WTC11 (cell line): ENCODE results near the gene TSPAN7. TPM values are rescaled to one million over a fixed set of nuclear protein-coding genes. Genes with fewer than 3 reads are reported as not detected.

Experiments
- ATAC-seq: fragments of 200-7000 bp; cut with Tn5 transposase; 2 replicates; pipeline ENCODE4 v1.10.0; 2021; ENCODE audit warnings: mild to moderate bottlenecking, moderate library complexity
- CTCF ChIA-PET: fragments of 300-600 bp; sonication (Branson Sonifier 250); formaldehyde crosslinking; loops from one replicate; lab custom pipeline; 2021; ENCODE audit warnings: antibody characterized with exemption; lab: Charles Lee
- POLR2A ChIA-PET: fragments of 350-600 bp; sonication (Branson Sonifier 250); formaldehyde crosslinking; loops from one replicate; lab custom pipeline; 2021; ENCODE audit warnings: antibody characterized with exemption; lab: Charles Lee
- DNase-seq: peaks from one replicate; pipeline ENCODE4 v3.0.0; 2021; ENCODE audit warnings: low spot score
- H3K27ac Mint-ChIP-seq: 2 replicates; pipeline ENCODE4 v1.8.0; 2021; ENCODE audit warnings: mixed read lengths
- H3K27me3 Mint-ChIP-seq: 2 replicates; pipeline ENCODE4 v1.8.0; 2021; ENCODE audit warnings: low read depth, mild to moderate bottlenecking, moderate library complexity, mixed read lengths
- H3K36me3 Mint-ChIP-seq: 2 replicates; pipeline ENCODE4 v1.8.0; 2021; ENCODE audit warnings: mixed read lengths
- H3K4me1 Mint-ChIP-seq: 2 replicates; pipeline ENCODE4 v1.8.0; 2022; ENCODE audit warnings: mixed read lengths
- H3K4me3 Mint-ChIP-seq: 2 replicates; pipeline ENCODE4 v1.8.0; 2021; ENCODE audit warnings: mild to moderate bottlenecking, moderate library complexity, mixed read lengths
- H3K9me3 Mint-ChIP-seq: 2 replicates; pipeline ENCODE4 v1.8.0; 2021; ENCODE audit warnings: mixed read lengths
- CBFB ChIP-seq: sonication (generic); formaldehyde crosslinking; IDR thresholded peaks from 2 replicates; pipeline ENCODE4 v1.8.1; 2022; ENCODE audit warnings: mild to moderate bottlenecking, low read depth, missing genetic modification reagents
- EMX1 ChIP-seq: fragments of 250-450 bp; sonication (Bioruptor Pico); IDR thresholded peaks from 2 replicates; pipeline ENCODE4 v1.8.0; 2021; ENCODE audit warnings: mild to moderate bottlenecking
- FOXJ3 ChIP-seq: sonication (generic); formaldehyde crosslinking; IDR thresholded peaks from 2 replicates; pipeline ENCODE4 v1.9.0; 2021; ENCODE audit warnings: missing genetic modification reagents, mild to moderate bottlenecking, borderline replicate concordance
- MXD4 ChIP-seq: fragments of 250-450 bp; sonication (Bioruptor Pico); IDR thresholded peaks from 2 replicates; pipeline ENCODE4 v1.8.0; 2021; ENCODE audit warnings: mild to moderate bottlenecking, moderate library complexity, borderline replicate concordance
- RELA ChIP-seq: sonication (generic); formaldehyde crosslinking; IDR thresholded peaks from 2 replicates; pipeline ENCODE4 v1.8.1; 2022; ENCODE audit warnings: missing genetic modification reagents, mild to moderate bottlenecking, borderline replicate concordance
- SMAD3 ChIP-seq: sonication (generic); formaldehyde crosslinking; IDR thresholded peaks from 2 replicates; pipeline ENCODE4 v1.8.0; 2022; ENCODE audit warnings: missing genetic modification reagents, mild to moderate bottlenecking, borderline replicate concordance
- ZBTB21 ChIP-seq: sonication (generic); formaldehyde crosslinking; IDR thresholded peaks from 2 replicates; pipeline ENCODE4 v1.8.1; 2023; ENCODE audit warnings: mild to moderate bottlenecking, missing genetic modification reagents, borderline replicate concordance
- ZNF317 ChIP-seq: sonication (generic); formaldehyde crosslinking; IDR thresholded peaks from 2 replicates; pipeline ENCODE4 v1.8.1; 2023; ENCODE audit warnings: low read depth, mild to moderate bottlenecking, moderate library complexity, missing genetic modification reagents, borderline replicate concordance
- total RNA-seq: library from RNA; stranded (reverse); gene quantifications from 3 replicates; pipeline ENCODE4 v1.2.3, GENCODE V29; 2021
- TF ChIP-seq, protein P1 (sequence below): sonication (generic); formaldehyde crosslinking; IDR thresholded peaks from 2 replicates; pipeline ENCODE4 v1.8.1; 2023; ENCODE audit warnings: mild to moderate bottlenecking, missing genetic modification reagents
- TF ChIP-seq, protein P2 (sequence below): sonication (generic); formaldehyde crosslinking; IDR thresholded peaks from 2 replicates; pipeline ENCODE4 v1.8.1; 2022; ENCODE audit warnings: missing genetic modification reagents, borderline replicate concordance
- TF ChIP-seq, protein P3 (sequence below): fragments of 250-450 bp; sonication (Bioruptor Pico); IDR thresholded peaks from 2 replicates; pipeline ENCODE4 v2.1.2; 2022; ENCODE audit warnings: mild to moderate bottlenecking, moderate library complexity
- TF ChIP-seq, protein P4 (sequence below): sonication (generic); formaldehyde crosslinking; IDR thresholded peaks from 2 replicates; pipeline ENCODE4 v1.8.1; 2022; ENCODE audit warnings: mild to moderate bottlenecking, moderate library complexity, missing genetic modification reagents
- TF ChIP-seq, protein P5 (sequence below): fragments of 250-450 bp; sonication (Bioruptor Pico); IDR thresholded peaks from 2 replicates; pipeline ENCODE4 v1.8.0; 2021; ENCODE audit warnings: mild to moderate bottlenecking
- TF ChIP-seq, protein P6 (sequence below): sonication (generic); formaldehyde crosslinking; IDR thresholded peaks from 2 replicates; pipeline ENCODE4 v1.8.1; 2022; ENCODE audit warnings: mild to moderate bottlenecking, missing genetic modification reagents, moderate library complexity, borderline replicate concordance
- TF ChIP-seq, protein P7 (sequence below): sonication (generic); formaldehyde crosslinking; IDR thresholded peaks from 2 replicates; pipeline ENCODE4 v1.8.0; 2022; ENCODE audit warnings: missing genetic modification reagents
- TF ChIP-seq, protein P8 (sequence below): sonication (generic); formaldehyde crosslinking; IDR thresholded peaks from 2 replicates; pipeline ENCODE4 v1.8.0; 2022; ENCODE audit warnings: mild to moderate bottlenecking, missing genetic modification reagents

Gene TSPAN7
- total RNA-seq, 1 experiment from 2014 or later: 10.8 TPM

DNA sequence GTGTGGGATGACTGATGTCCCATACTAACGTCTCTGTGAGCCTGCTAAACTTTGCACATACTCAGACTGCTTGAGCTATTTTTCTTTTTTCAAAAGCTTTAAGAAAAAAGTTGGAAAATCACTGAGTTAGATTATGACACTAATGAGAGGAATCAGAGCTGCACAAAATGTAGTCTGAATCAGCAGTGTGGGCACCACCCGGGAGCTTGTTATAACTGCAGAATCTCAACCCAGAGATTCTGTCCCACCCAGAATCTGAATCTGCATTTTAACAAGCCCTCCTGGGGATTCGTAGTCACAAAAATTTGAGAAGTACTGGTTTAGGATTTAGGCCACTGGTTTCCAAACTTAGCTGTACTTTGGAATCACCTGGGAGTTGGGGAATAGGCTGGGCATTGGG is 137.8 kb downstream of the TSPAN7 start:
- H3K27ac Mint-ChIP-seq: no peak overlapping the region
- ATAC-seq (no peak), DNase-seq (no peak)
- POLR2A ChIA-PET: no interaction called here
- CTCF ChIA-PET: no interaction called here
- H3K36me3 Mint-ChIP-seq: no peaks in the 10 kb centered on the region
- peaks cover 22% of the 10 kb centered on the region for H3K4me1 Mint-ChIP-seq
- no peaks in the 10 kb centered on the region for H3K9me3 Mint-ChIP-seq
- TF ChIP-seq, protein P1, sequence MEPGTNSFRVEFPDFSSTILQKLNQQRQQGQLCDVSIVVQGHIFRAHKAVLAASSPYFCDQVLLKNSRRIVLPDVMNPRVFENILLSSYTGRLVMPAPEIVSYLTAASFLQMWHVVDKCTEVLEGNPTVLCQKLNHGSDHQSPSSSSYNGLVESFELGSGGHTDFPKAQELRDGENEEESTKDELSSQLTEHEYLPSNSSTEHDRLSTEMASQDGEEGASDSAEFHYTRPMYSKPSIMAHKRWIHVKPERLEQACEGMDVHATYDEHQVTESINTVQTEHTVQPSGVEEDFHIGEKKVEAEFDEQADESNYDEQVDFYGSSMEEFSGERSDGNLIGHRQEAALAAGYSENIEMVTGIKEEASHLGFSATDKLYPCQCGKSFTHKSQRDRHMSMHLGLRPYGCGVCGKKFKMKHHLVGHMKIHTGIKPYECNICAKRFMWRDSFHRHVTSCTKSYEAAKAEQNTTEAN (CRISPR knock-in tag): no peak
- TF ChIP-seq, protein P2, sequence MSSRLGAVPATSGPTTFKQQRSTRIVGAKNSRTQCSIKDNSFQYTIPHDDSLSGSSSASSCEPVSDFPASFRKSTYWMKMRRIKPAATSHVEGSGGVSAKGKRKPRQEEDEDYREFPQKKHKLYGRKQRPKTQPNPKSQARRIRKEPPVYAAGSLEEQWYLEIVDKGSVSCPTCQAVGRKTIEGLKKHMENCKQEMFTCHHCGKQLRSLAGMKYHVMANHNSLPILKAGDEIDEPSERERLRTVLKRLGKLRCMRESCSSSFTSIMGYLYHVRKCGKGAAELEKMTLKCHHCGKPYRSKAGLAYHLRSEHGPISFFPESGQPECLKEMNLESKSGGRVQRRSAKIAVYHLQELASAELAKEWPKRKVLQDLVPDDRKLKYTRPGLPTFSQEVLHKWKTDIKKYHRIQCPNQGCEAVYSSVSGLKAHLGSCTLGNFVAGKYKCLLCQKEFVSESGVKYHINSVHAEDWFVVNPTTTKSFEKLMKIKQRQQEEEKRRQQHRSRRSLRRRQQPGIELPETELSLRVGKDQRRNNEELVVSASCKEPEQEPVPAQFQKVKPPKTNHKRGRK (CRISPR knock-in tag): no peak
- TF ChIP-seq, protein P3, sequence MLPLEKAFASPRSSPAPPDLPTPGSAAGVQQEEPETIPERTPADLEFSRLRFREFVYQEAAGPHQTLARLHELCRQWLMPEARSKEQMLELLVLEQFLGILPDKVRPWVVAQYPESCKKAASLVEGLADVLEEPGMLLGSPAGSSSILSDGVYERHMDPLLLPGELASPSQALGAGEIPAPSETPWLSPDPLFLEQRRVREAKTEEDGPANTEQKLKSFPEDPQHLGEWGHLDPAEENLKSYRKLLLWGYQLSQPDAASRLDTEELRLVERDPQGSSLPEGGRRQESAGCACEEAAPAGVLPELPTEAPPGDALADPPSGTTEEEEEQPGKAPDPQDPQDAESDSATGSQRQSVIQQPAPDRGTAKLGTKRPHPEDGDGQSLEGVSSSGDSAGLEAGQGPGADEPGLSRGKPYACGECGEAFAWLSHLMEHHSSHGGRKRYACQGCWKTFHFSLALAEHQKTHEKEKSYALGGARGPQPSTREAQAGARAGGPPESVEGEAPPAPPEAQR (CRISPR knock-in tag): no peak
- TF ChIP-seq, protein P4, sequence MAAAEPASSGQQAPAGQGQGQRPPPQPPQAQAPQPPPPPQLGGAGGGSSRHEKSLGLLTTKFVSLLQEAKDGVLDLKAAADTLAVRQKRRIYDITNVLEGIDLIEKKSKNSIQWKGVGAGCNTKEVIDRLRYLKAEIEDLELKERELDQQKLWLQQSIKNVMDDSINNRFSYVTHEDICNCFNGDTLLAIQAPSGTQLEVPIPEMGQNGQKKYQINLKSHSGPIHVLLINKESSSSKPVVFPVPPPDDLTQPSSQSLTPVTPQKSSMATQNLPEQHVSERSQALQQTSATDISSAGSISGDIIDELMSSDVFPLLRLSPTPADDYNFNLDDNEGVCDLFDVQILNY (CRISPR knock-in tag): no peak
- TF ChIP-seq, protein P5, sequence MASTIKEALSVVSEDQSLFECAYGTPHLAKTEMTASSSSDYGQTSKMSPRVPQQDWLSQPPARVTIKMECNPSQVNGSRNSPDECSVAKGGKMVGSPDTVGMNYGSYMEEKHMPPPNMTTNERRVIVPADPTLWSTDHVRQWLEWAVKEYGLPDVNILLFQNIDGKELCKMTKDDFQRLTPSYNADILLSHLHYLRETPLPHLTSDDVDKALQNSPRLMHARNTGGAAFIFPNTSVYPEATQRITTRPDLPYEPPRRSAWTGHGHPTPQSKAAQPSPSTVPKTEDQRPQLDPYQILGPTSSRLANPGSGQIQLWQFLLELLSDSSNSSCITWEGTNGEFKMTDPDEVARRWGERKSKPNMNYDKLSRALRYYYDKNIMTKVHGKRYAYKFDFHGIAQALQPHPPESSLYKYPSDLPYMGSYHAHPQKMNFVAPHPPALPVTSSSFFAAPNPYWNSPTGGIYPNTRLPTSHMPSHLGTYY: no peak
- no peak for TF ChIP-seq ZNF317 (CRISPR knock-in tag)
- TF ChIP-seq, protein P6, sequence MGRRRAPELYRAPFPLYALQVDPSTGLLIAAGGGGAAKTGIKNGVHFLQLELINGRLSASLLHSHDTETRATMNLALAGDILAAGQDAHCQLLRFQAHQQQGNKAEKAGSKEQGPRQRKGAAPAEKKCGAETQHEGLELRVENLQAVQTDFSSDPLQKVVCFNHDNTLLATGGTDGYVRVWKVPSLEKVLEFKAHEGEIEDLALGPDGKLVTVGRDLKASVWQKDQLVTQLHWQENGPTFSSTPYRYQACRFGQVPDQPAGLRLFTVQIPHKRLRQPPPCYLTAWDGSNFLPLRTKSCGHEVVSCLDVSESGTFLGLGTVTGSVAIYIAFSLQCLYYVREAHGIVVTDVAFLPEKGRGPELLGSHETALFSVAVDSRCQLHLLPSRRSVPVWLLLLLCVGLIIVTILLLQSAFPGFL (CRISPR knock-in tag): no peak
- TF ChIP-seq SMAD3 (CRISPR knock-in tag): no peak
- TF ChIP-seq, protein P7, sequence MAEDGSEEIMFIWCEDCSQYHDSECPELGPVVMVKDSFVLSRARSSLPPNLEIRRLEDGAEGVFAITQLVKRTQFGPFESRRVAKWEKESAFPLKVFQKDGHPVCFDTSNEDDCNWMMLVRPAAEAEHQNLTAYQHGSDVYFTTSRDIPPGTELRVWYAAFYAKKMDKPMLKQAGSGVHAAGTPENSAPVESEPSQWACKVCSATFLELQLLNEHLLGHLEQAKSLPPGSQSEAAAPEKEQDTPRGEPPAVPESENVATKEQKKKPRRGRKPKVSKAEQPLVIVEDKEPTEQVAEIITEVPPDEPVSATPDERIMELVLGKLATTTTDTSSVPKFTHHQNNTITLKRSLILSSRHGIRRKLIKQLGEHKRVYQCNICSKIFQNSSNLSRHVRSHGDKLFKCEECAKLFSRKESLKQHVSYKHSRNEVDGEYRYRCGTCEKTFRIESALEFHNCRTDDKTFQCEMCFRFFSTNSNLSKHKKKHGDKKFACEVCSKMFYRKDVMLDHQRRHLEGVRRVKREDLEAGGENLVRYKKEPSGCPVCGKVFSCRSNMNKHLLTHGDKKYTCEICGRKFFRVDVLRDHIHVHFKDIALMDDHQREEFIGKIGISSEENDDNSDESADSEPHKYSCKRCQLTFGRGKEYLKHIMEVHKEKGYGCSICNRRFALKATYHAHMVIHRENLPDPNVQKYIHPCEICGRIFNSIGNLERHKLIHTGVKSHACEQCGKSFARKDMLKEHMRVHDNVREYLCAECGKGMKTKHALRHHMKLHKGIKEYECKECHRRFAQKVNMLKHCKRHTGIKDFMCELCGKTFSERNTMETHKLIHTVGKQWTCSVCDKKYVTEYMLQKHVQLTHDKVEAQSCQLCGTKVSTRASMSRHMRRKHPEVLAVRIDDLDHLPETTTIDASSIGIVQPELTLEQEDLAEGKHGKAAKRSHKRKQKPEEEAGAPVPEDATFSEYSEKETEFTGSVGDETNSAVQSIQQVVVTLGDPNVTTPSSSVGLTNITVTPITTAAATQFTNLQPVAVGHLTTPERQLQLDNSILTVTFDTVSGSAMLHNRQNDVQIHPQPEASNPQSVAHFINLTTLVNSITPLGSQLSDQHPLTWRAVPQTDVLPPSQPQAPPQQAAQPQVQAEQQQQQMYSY: no peak
- TF ChIP-seq, protein P8, sequence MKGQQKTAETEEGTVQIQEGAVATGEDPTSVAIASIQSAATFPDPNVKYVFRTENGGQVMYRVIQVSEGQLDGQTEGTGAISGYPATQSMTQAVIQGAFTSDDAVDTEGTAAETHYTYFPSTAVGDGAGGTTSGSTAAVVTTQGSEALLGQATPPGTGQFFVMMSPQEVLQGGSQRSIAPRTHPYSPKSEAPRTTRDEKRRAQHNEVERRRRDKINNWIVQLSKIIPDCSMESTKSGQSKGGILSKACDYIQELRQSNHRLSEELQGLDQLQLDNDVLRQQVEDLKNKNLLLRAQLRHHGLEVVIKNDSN (CRISPR knock-in tag): no peak
- no peak for TF ChIP-seq FOXJ3 (CRISPR knock-in tag)
- TF ChIP-seq EMX1 (CRISPR knock-in tag): no peak
- TF ChIP-seq MXD4 (CRISPR knock-in tag): no peak
- TF ChIP-seq CBFB (CRISPR knock-in tag): no peak
- TF ChIP-seq RELA (CRISPR knock-in tag): no peak
- TF ChIP-seq ZBTB21 (CRISPR knock-in tag): no peak
- H3K4me3 Mint-ChIP-seq: no peak overlapping the region
- H3K27me3 Mint-ChIP-seq: peaks cover 2% of the 10 kb centered on the region; the same call in 1 of the 2 replicates
